BE2C (cell line): Measurements from ENCODE around the gene CDC42EP1.

ENCODE experiments used
- DNase-seq: peaks from one replicate; pipeline ENCODE4 v3.0.0-alpha.2; 2020
- H3K27me3 ChIP-seq: fragments of 250-450 bp; sonication (Bioruptor Pico); 2 replicates; pipeline ENCODE4 v1.5.1; 2020; ENCODE audit warnings: mild to moderate bottlenecking
- H3K36me3 ChIP-seq: fragments of 250-450 bp; sonication (Bioruptor Pico); 2 replicates; pipeline ENCODE4 v1.5.1; 2020; ENCODE audit warnings: mild to moderate bottlenecking
- H3K4me1 ChIP-seq: fragments of 250-450 bp; sonication (Bioruptor Pico); 2 replicates; pipeline ENCODE4 v1.5.1; 2020
- H3K4me3 ChIP-seq: 2 replicates; pipeline ENCODE4 v1.5.1; 2011; ENCODE audit warnings: low read depth, low read length
- H3K9me3 ChIP-seq: fragments of 250-450 bp; sonication (Bioruptor Pico); 2 replicates; pipeline ENCODE4 v1.5.1; 2020
- CTCF ChIP-seq: IDR thresholded peaks from 2 replicates; pipeline ENCODE4 v1.5.1; 2012; ENCODE audit warnings: mild to moderate bottlenecking, low read depth, low read length

CDC42EP1 gene

GRCh38 chr22:37542959-37543358 is 17.3 kb upstream of the CDC42EP1 start:
- Histone ChIP-seq H3K27me3 (no peaks in the 10 kb centered on the region), H3K36me3 (no peaks in the 10 kb centered on the region), H3K4me1 (peaks cover 3% of the 10 kb centered on the region), H3K4me3 (no peak overlapping the region), H3K9me3 (no peaks in the 10 kb centered on the region)
- no peak for DNase-seq
- TF ChIP-seq CTCF: no peak

DNA sequence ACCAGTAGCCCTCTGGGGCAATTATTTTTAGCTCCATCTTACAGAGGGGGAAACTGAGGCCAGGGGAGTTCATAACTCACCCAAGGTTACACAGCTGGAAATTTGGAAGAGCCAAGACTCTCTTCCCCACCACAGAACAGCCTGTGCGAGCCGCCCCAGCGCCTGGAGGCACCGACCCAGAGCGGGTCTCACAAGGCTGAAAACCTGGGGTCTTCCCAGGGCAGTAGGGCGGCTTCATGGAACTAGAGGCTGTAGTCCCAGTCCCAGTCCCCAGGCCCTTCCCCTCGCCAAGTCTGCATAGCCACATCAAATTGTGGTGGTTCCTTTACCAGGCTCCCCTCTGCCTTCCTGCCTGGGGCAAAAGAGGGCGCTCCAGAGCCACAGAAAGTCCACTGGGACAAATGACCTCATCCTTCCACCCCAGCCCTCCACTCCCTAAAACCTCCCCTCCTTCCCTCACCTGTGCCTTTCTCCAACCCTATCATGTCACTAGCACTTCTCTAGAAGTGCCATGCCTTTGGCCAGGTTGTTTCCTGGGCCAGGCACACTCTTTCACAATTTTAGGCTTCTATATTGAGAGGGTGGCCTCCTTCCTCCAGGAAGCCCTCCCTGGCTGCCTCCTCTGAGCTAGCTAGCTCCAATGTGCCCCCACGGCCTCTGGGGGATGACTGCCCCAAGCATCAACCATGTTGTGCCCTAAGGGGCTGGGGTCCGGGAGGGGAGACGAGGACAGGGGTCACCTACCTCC is 15.2 kb upstream of the CDC42EP1 start:
- Histone ChIP-seq H3K4me1 (peaks cover 3% of the 10 kb centered on the region), H3K27me3 (no peaks in the 10 kb centered on the region), H3K36me3 (no peaks in the 10 kb centered on the region), H3K4me3 (no peak overlapping the region), H3K9me3 (no peaks in the 10 kb centered on the region)
- DNase-seq: peak; percentile 70
- TF ChIP-seq CTCF: peak; percentile 77

GRCh38 chr22:37545703-37546436 is 14.4 kb upstream of the CDC42EP1 start:
- Histone ChIP-seq H3K4me3 (no peak overlapping the region), H3K4me1 (peaks cover 3% of the 10 kb centered on the region)

DNA sequence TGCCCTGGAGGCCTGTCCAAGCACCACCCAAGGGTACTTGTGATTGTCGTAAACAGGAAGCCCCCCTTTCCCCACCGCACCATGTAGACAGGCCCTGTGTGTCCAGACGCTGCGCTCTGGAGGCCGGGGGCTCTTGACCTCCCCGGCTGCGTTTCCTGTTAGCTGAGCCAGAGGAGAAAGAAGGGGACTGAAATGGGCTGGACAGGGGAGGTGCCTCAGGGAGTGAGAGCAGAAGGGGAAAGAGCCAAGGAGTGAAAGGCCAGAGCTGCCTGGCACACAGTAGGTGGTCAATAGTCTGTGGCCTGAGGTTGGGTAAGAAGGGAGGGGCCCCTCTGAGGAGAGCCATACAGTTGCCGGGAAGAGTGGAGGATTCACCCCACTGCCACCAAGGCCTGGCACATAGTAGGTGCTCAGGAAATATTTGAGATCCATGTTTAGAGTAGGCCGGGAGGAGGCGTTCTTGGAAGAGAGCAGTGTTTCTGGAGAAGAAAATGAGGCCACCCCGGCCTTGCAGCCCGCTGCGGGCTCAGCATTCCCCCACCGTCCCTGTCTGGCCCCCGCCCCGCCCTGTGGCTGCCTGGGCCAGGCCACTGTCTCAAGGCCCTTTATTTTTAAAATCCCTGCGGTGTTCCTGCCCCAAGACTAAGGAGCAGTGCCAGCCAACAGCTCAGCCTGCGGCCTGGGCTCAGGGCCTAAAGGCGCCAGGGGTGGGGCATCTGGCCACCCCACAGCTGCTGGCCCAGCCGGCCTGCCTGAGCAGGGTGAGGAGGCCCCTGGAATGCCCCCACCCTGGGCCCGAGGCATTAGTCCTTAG is 13.6 kb upstream of the CDC42EP1 start:
- Histone ChIP-seq H3K36me3 (no peaks in the 10 kb centered on the region), H3K27me3 (no peaks in the 10 kb centered on the region), H3K4me1 (peaks cover 3% of the 10 kb centered on the region), H3K4me3 (no peak overlapping the region), H3K9me3 (no peaks in the 10 kb centered on the region)
- no peak for TF ChIP-seq CTCF
- DNase-seq: no peak

More at GRCh38 chr22:37545703-37546436, 14.4 kb upstream of the CDC42EP1 start:
- Histone ChIP-seq H3K27me3 (no peaks in the 10 kb centered on the region), H3K36me3 (no peaks in the 10 kb centered on the region), H3K9me3 (no peaks in the 10 kb centered on the region)
- no peak for DNase-seq
- no peak for TF ChIP-seq CTCF

DNA sequence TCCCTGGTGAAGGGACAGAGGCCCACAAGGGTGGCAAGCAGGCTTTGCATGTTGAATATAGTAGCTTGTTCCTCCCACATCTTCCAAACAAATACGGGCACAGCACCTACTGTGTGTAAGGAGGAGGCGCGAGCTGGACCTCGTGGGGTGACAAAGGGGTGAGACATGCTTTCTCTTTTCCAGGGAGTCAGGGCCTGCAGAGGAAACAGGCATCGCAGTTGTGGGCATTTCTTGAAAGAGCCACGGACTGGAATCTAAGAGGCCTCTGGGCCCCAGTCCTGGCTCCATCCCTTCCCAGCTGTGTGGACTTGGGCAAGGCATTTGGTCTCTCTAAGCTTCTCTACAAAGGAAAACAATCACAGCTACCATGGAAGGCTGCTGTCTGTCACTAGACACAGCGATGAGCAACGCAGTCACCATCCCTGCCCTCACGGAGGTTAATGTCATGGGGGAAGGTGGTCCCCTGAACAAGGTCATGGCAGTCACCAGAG is 13.0 kb upstream of the CDC42EP1 start:
- no peak for TF ChIP-seq CTCF
- H3K4me3 ChIP-seq: no peak overlapping the region
- no peak for DNase-seq
- no peaks in the 10 kb centered on the region for H3K36me3 ChIP-seq
- H3K4me1 ChIP-seq: no peaks in the 10 kb centered on the region
- no peaks in the 10 kb centered on the region for H3K27me3 ChIP-seq
- H3K9me3 ChIP-seq: no peaks in the 10 kb centered on the region
